Ovary (tissue), 3 donors: Measurements from ENCODE around the gene OSBPL6.

Experiments used
- CTCF ChIP-seq, 3 donors: fragments of 450-650 bp in 2 of 3; fragments of 200-600 bp in 1 of 3; IDR thresholded peaks; one replicate each; pipeline versions ENCODE4 v1.5.1 to v1.8.0; 2016 to 2022; ENCODE audit warnings: antibody characterized with exemption in 3 of 3, mild to moderate bottlenecking in 1 of 3
- EP300 ChIP-seq: sonication (generic); formaldehyde crosslinking; IDR thresholded peaks from one replicate; pipeline ENCODE4 v1.6.1; 2017; ENCODE audit warnings: antibody characterized with exemption
- POLR2A ChIP-seq: fragments of 450-650 bp; IDR thresholded peaks from one replicate; pipeline ENCODE4 v1.6.1; 2017; ENCODE audit warnings: antibody characterized with exemption, mild to moderate bottlenecking, moderate library complexity
- donor health status: DM: no; HTN: no; CAD: no.

- no peak for TF ChIP-seq POLR2A
- TF ChIP-seq CTCF (IDR thresholded peaks at IDR 0.05) = no peak
- no peak for TF ChIP-seq EP300
Measured at GRCh38 chr2:178265851-178266250, 71.5 kb downstream of the OSBPL6 start.
